ENCODE measurements around the gene PTCHD1.

PTCHD1 gene

DNA sequence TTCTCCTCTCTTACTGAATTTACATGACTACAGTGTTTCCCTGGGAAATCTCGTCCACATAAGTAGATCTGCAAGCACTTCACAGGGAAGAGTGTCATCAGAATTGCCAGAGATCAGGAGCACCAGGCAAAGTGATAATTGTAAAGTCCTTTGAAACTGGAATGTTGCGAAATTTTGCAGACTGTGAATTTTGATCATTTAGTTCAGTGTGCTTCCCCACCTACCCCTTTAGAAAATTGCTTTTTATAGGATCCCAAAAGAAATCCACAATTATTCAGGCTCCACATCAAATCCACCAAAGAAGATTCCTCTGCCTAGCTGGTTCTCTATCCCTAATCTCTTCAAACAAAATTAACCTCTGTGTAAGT, 10.2 kb downstream of the PTCHD1 start:
- in situ Hi-C loops (cut with HindIII; ENCODE audit: low sequenced_read_pairs): no loop called here

DNA sequence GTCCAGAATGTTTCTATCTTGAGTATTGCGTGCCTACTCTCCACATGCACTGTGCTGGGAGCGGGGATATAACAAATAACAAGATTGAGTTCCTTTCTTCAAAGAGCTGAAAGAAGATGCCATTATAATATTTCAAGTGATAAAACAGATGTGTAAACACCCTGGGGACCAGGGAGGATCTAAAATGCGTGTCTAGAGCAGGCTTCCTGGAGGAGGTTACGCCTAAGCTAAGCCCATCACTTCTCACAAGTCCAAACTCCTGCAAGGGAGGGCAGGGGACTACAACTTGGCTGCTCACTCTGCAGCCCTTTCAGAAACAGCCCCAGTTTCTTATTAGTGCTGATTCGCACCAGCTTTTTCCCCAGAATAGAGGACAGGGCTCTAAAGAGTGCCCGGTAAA, 21.5 kb downstream of the PTCHD1 start:
- in situ Hi-C loops (cut with HindIII; ENCODE audit: low sequenced_read_pairs): no loop called here

DNA sequence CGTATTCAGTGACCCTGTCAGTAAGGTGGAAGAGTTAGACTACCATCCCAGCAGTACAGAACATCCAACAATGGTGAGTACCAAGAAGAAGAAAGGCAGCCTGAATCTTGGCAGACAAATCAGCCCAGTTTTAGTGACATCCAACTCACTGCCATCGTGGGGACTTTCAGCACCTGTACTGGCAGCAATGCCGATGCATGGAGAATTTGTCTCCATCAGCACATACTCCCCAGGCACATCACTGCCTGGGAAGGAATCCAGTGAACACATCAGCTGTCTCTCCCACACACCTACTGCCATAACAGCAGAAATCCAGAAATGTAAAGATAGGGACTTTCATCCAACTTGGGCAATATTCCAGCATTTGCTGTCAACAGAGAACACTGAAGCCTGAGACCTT, 29.8 kb downstream of the PTCHD1 start:
- in situ Hi-C loops (cut with HindIII; ENCODE audit: low sequenced_read_pairs): no loop called here

DNA sequence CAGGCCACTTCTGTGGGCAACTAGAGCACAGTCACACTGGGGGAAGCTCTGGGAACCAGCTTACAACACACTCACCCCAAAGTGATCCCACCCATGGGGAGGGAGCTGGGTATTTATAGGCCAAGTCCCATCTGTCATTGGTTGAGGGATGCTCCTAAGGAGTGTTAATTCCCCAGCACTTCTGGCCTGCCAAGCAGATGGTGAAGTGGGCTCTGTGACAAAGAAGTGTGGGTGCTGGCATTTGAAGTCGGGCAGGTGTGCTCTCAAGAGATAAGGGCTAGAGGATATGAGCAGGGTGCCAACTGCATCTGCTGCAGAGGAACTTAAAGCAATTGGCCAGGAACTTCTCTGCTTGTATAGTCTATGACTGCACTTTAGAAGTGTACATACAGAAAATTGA, 30.9 kb downstream of the PTCHD1 start:
- in situ Hi-C loops (cut with HindIII; ENCODE audit: low sequenced_read_pairs): no loop called here

DNA sequence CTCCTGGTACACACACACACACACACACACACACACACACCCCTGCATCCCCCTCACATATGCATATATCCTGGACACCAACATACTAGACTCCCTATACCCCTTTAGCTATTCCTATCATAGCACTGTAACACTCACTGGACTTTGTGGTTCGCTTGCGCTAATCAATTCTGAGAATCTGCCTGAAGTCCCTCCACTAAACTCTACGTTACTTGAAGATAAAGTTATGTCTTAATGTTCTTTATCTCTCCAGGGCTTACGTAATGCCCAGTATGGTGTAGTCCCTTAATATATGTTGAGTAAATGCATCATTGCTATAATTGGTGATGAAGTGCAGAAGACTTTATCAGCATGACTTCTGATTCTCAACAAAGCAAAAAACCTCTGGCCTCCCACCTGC, 32.3 kb downstream of the PTCHD1 start:
- in situ Hi-C loops (cut with HindIII; ENCODE audit: low sequenced_read_pairs): no loop called here

DNA sequence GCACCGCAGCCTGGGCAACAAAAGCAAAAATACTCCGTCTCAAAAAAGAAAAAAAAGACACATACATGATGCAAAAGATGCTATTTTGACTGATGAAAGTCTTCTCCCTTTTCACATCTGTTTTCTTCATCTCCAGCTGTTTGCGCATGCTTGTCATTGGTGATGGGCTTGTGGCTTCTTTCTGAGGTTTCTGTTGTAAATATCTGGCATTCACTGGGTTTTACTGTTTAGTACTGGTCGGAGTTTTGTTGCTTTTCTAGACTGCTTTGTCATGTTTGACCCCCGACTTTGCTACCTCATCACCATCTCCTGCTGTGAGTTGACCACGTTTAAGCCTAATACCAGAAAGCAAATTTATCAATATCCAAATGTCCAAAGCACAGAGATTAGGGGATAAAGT, 34.4 kb downstream of the PTCHD1 start:
- in situ Hi-C loops (cut with HindIII; ENCODE audit: low sequenced_read_pairs): no loop called here

DNA sequence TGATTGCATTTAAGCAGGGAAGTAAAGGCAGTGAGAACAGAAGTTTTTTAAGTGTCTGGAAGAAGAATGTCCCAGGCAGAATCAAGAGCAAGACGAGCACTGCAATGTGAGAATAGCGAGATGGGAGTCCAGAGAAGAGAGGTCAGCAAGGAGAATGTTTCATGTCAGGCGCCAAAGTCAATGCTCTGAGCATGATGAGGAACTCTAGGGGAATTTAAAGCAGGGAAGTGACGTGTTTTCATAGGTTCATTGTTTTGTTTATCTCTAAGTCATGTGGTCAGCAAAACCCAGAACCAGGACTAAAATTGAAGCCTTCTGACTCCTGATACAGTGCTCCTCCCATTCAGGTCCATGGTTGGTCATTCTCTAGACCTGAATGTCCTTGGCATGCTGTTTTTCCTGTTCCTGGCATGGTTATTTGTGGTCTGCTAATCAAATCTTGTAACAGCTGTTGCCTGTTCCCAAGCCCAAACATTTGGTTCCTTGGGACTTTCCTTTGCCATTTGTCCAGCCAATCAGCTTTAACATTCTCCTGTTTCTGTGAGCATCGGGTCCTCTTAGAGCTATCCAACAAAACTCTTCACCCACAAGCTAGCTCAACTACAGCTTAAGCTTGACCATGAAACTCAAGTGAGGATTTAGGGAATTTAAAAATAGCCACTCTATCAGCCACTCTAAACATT, 37.7 kb downstream of the PTCHD1 start:
- in situ Hi-C loops (cut with HindIII; ENCODE audit: low sequenced_read_pairs): no loop called here

DNA sequence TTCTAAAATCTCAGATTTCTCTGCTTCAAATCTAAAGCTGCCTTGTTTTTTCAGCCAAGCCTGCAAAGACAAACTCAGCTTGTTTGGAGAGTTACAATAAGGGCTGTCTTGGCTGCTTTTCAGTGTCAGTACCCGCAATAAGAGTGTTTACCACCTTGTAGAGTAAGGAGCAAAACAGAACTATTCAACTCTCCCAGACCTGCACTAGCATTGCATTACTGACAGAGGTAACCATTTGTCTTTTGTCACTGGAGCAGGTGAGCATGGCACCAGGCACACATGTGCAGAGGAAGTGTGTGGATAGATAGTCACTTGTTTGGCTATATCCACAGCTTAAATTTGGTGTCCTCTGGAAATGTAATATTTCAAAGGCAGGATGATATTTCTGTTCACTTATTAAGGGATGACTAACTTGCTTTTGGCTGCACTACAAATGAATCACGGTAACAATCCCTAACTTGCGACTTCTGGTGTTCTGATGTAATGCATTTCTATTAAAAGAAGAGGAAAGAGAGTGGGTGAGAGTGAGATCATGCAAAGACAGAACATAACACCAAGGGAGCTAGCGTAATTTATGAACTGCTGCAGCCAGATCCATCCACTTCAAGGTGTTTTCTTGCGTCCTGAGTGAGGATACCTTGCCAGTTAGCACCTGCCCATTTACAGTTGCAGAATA, 38.6 kb downstream of the PTCHD1 start:
- in situ Hi-C loops (cut with HindIII; ENCODE audit: low sequenced_read_pairs): no loop called here

DNA sequence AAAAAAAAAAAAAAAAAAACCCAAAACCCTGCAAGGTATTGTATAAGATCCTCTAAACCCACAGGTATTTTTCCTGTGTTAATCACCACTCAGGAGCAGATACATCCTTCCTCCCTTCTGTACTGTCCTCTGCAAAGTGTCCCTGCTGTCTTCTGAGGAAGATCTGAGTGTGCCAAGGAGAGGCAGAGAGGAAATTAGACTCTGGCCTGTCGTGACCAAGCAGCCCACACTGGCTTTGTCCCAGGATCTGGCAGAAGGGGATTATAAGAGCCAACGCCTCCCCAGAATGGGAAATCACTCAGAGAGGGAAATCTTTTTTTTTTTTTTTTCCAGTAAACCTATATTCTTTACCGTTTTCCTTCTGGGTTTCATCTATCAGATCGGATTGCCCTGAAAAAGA, 39.6 kb downstream of the PTCHD1 start:
- in situ Hi-C loops (cut with HindIII; ENCODE audit: low sequenced_read_pairs): no loop called here

DNA sequence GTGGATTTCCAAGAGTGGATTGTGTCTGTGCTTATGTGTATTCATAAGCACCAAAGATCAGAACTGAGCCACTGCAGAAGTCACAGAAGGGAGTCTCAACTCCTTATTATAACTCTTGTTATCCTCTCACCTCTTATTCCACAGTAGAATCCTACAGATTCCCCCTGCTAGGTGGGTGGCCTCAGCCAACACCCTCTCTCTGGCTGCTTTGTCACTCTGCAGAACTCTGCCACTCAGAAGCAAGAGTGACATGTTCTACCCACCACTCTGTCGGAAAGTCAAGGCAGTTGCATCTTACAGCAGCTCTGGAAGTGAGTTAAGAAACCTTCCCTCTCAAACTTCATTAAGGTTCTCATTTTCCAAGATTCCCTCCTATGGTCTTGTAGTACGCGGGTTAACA, 41.9 kb downstream of the PTCHD1 start:
- in situ Hi-C loops (cut with HindIII; ENCODE audit: low sequenced_read_pairs): no loop called here

DNA sequence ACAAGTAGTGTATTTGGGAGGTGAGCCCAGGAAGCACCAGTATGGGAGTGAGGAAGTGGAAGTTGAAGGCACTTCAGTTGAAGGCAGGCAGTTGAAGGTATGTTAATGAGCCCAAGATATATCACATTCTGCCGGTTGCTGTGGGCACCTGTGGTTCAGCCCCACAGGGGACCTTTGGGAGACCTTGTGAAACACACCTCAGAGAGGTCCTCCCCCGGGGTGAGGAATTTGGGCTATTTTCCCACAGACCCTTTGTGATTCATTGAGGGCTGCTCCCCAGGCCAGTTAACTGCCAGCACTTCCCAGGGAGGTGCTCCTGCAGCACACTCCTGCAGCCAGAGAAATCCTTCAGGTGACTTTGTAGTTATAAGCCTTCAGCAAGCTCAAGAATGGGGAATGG, 45.9 kb downstream of the PTCHD1 start:
- in situ Hi-C loops (cut with HindIII; ENCODE audit: low sequenced_read_pairs): no loop called here

DNA sequence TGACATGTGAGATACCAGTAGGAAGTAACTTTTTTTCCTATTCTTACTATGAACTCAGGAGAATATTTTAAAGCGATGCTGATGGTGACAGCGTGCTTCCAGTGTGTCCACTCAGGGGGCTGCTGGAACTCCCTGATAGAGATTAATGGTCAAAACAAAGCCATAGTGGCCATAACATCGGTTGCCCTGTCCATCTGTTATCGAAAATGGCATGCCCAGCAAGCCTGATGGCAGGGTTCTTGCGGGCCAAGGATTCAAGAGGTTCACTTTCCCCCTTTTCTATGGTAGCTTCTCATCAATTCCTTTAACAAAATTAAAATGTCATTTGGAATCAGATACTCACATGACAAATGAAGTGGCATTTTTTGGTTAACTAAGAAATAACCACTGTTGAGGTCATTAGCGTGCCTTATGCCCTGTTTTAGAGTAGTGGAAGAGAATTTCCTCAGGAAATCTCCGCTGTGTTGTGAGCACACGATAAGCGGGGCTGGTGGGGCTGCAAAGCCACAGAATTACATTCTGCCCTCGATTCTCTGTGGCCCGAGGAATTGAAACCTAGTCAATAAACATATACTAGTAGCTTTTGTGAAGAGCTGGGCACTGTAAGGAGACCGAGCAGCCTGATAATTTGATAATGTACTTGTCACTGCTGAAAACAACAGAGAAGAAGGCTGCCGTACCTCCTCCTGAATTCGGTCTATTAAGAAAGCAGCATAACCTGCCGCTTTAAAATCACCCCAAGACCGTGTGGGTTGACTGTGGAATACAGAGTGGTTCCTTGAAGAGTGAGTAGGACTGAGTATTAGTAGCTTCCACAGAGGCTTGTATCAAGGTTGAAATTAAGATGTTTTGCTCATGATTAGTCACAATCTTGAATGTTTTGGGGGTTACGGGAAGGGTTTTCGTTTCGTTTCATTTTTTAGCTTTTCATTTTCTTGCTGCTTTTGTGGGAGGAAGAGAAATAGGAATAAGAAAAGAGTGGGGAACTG, 46.7 kb downstream of the PTCHD1 start:
- in situ Hi-C loops (cut with HindIII; ENCODE audit: low sequenced_read_pairs): no loop called here

DNA sequence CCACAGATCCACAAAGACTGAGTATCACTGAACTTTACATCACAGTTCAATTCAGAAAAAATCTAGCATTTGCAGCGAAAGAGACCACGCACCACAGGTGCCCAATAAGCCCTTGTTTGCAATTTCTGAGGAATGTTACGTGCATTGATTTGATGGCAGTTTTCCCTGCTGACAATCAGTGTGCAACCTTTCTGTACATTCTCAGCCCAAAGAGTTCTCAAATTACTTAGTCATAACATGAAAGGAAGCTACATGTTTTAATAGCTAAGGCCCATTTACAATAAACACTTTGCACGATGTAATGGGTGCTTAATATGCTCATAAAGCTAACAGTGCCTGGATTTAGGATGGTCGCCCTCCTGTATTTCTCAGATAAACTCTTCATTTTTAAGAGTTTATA, 47.9 kb downstream of the PTCHD1 start:
- in situ Hi-C loops (cut with HindIII; ENCODE audit: low sequenced_read_pairs): no loop called here

DNA sequence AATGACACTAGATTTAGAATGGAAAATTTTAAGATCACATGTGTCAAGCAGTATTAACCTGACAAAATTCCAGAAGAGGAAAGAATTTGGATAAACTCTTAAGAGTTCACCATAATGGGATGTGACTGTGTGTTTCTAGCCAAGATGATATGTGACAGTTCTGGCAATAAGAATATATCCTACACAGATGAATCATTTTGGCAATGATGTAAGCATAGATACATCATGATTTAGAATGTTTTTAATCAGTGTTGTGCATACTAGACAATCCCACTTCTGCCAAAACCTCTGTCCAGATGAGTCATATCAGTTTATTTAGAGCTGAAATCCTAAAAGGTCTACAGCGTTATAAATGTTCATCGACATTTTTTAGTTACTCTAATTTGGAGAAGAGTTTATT, 48.8 kb downstream of the PTCHD1 start:
- in situ Hi-C loops (cut with HindIII; ENCODE audit: low sequenced_read_pairs): no loop called here

DNA sequence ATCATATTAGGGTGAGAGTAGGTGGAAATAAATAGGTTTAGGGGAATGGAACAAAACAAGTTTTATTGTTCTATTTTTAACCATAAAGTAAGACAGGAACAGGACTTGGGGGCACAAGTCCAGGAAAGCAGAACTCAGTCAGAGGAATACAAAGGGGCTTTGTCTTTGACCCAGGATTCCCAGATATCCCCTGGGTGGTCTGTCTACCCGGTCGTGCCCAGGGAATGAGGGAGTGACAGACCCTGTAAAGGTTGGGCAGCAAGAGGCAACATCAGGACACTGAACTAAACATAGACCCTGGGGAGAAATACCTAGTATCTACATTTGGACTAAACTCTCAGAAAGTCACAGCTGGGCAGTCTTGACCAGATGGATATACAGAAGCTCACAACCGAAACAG, 50.6 kb downstream of the PTCHD1 start:
- in situ Hi-C loops (cut with HindIII; ENCODE audit: low sequenced_read_pairs): no loop called here

DNA sequence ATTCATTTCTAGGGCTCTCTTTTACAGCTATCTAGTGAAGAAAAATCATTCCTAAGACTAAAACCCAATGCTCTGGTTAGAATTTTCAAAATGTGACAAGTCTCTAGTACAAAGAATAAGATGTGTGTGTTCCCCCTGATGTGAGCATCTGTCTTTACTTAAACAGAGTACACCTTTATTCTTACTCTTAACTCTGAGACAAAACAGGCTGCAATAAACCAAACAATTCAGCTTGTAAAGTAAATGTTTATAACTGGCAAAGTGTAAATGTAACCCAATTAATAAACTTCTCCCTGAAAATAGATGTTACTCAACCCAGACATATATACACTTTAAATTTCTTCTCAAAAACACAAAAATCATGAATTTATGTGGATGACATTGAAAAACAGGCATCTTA, 51.6 kb downstream of the PTCHD1 start:
- in situ Hi-C loops (cut with HindIII; ENCODE audit: low sequenced_read_pairs): no loop called here

DNA sequence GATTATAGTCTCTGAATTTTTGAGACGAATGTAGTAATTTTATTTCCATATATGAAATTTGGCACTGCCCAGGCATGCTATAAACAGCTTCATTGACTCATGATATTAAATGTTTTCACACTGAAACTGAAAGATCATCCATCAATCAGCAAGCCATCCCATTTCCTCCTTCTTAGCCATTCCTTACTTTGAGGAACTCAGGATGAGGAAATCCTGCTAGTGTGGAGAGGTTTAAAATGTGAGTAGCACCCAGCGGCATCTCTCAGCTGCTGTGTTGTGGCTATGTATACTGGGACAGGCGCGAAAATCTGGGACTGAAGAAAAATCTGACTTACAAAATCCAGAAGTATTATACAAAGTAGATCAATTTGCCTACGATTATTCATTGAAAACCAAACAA, 52.1 kb downstream of the PTCHD1 start:
- in situ Hi-C loops (cut with HindIII; ENCODE audit: low sequenced_read_pairs): no loop called here

DNA sequence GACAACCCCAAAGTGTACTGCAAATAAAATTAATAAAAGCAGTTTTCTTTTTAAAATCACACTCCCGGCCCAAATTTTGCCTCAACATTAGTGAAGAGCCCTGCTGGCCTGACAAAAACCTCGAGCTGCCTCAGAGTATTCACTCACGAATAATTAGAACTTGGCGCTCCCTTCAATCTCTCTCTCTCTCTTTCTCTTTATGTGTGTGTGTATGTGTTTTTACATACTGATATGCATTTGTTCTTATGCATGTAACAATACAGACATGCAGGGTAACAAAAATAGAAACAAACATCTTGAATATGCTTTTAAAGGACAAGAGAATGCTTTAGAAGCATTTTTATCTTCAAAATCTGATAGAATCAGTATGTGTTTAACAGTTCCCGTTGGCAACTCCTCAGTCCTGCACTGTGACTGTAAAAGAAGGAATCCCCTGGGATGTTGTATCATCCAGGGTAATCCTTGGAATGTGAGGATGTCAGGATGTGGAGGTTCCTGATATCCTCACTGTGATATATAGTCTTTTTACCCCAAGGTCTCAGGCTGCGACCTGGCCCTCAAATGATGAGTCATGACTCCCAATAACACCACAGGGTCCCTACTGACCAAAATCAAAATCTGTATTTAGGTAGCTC, 53.0 kb downstream of the PTCHD1 start:
- in situ Hi-C loops (cut with HindIII; ENCODE audit: low sequenced_read_pairs): no loop called here

DNA sequence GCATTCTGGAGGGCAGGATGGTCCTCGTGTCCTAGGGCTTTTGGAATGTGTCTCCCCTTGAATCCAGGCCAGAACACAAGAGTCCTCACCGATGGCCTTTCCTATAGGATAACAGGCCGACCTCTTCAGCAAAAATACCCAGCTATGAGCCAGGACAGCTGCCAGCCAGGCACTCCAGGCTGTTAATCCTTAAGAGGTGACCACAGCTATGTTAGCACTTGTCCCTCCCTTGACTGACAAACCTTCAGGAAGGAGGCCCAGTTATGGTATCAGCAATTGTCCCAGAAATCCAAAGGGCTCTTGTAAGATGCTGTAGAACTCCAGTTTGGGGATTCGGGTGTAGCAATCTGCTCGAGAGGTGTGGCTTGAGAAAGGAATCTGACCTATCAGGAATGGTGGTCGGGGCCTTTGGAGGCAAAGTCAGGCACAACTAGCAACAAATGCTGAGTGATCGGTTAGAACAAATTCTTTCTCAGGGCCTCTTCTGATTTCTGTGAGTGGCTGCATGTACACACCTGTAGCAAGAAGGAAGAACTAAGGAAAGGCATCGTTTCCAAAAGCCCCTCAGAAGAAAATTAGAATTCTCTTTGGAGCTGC, 54.6 kb downstream of the PTCHD1 start:
- in situ Hi-C loops (cut with HindIII; ENCODE audit: low sequenced_read_pairs): no loop called here

DNA sequence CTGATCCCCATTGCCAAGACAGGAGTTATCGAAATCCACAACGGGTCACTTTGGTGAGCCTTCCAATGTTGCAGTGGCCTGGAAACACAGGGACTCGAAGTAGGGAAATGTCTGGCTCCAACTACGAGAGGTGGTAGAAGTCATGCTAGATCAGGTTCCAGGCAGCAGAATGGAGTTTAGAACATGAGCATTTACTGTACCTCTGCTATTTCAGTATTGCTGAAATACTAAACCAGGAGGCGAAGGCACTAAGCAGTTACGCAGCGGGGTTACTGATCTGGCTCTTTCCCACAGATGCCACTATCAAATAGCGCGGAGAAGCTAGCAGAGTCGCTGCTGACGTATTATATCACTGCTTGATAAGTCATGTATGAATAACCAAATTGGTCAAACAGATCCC, 56.3 kb downstream of the PTCHD1 start:
- in situ Hi-C loops (cut with HindIII; ENCODE audit: low sequenced_read_pairs): no loop called here

DNA sequence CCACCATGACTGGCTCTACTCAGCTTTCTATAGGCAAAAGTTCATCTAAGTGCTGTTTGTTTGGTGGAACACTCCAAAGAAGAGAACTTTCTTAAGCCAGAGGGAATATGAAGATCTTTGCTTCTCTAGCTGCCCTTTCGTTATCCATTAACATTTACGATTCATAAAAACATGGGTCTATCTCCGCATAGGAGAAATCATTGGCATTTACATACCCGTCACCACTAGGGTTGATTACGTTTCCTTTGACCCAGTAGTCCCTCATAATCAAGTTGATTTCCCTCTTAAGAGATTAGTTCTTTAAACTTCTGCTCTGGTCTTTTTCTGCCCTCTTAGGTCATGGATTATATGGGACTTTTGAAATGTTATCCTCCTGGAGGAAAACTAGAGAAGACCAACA, 57.5 kb downstream of the PTCHD1 start:
- in situ Hi-C loops (cut with HindIII; ENCODE audit: low sequenced_read_pairs): no loop called here

All from endothelial cell of hepatic sinusoid (primary cell).